Tibial artery (tissue), 4 donors: ENCODE measurements around the gene OR51A2.

Experiments used
- DNase-seq, 2 donors: peaks; one replicate each; pipeline ENCODE4 v3.0.0-alpha.2; 2019
- H3K27ac ChIP-seq, 2 donors: fragments of 200-600 bp; sonication (generic) in 1 of 2; 1 replicate in 1 of 2; 2 replicates in 1 of 2; pipeline ENCODE4 v1.5.1; 2018 to 2019; ENCODE audit warnings: mild to moderate bottlenecking in 1 of 2
- H3K27me3 ChIP-seq, 2 donors: fragments of 200-600 bp; sonication (generic) in 1 of 2; one replicate each; pipeline versions ENCODE4 v1.5.1 to v1.6.0; 2016 to 2019
- H3K36me3 ChIP-seq, 3 donors: fragments of 200-600 bp; sonication (generic) in 2 of 3; one replicate each; pipeline ENCODE4 v1.5.1; 2016 to 2019; ENCODE audit warnings: mild to moderate bottlenecking in 2 of 3
- H3K4me1 ChIP-seq, 4 donors: fragments of 200-600 bp; sonication (generic) in 2 of 4; 1 replicate in 3 of 4; 2 replicates in 1 of 4; pipeline ENCODE4 v1.5.1; 2016 to 2019
- H3K4me3 ChIP-seq, 2 donors: fragments of 200-600 bp; sonication (generic) in 1 of 2; 1 replicate in 1 of 2; 2 replicates in 1 of 2; pipeline ENCODE4 v1.5.1; 2018 to 2019; ENCODE audit warnings: mild to moderate bottlenecking in 2 of 2
- H3K9me3 ChIP-seq, 3 donors: fragments of 200-600 bp; sonication (generic) in 1 of 3; one replicate each; pipeline ENCODE4 v1.5.1; 2016 to 2019
- intact Hi-C: fragments of 100-400 bp; cut with DNase I; formaldehyde crosslinking; loops from one replicate; pipeline ENCODE4 v1.15.0; 2023; ENCODE audit warnings: low total_unique reads
- TF ChIP-seq, protein P1 (sequence below), 2 experiments: fragments of 200-600 bp in 1 of 2; fragments of 450-650 bp in 1 of 2; IDR thresholded peaks; one replicate each; pipeline ENCODE4 v1.5.1; 2017 to 2019; ENCODE audit warnings: antibody characterized with exemption in 2 of 2, mild to moderate bottlenecking in 1 of 2, moderate library complexity in 1 of 2

The OR51A2 gene

DNA sequence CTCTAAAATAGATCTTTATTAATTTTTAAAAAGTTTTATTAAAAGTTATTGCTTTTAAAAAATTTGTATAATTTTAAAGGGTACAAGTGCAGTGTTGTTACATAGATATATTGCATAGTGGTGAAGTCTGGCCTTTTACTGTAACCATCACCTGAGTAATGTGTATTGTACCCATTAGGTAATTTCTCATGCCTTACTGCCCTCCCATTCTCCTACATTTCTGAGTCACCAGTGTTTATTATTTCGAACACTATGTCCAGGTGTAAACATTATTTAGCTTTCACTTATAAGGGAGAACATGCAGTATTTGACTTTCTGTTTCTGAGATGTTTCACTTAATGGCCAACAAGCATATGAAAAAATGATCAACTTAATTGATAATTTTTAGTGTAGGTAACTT lies 33.7 kb downstream of the OR51A2 start:
- DNase-seq = no peak
- Histone ChIP-seq H3K36me3 (no peaks in the 10 kb centered on the region), H3K27me3 (no peaks in the 10 kb centered on the region), H3K27ac (no peak overlapping the region), H3K4me3 (no peak overlapping the region), H3K4me1 (no peaks in the 10 kb centered on the region), H3K9me3 (no peaks in the 10 kb centered on the region)
- TF ChIP-seq, protein P1, sequence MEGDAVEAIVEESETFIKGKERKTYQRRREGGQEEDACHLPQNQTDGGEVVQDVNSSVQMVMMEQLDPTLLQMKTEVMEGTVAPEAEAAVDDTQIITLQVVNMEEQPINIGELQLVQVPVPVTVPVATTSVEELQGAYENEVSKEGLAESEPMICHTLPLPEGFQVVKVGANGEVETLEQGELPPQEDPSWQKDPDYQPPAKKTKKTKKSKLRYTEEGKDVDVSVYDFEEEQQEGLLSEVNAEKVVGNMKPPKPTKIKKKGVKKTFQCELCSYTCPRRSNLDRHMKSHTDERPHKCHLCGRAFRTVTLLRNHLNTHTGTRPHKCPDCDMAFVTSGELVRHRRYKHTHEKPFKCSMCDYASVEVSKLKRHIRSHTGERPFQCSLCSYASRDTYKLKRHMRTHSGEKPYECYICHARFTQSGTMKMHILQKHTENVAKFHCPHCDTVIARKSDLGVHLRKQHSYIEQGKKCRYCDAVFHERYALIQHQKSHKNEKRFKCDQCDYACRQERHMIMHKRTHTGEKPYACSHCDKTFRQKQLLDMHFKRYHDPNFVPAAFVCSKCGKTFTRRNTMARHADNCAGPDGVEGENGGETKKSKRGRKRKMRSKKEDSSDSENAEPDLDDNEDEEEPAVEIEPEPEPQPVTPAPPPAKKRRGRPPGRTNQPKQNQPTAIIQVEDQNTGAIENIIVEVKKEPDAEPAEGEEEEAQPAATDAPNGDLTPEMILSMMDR (IDR thresholded peaks at IDR 0.05) = no peak
- intact Hi-C loops = no loop called here

DNA sequence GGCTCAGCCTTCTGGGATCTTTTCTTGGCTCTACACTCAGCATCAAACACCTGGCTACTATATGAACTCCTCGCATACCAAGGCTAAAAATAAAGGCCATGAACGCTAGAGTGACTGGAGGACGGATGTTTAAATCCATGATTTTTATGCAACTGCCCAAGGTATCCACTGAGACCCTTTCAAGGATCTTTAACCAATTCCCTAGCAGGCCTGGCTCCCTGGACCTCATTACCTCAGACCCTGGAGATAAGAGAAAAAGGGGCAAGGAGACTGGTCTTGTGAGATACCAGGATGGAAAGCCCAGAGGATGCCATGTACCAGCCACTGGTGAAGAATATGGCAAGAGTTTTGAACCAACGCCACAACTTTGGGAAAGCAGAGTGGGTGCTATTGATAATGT lies 36.3 kb downstream of the OR51A2 start, which contains the start of gene OR51G2:
OR51G2 (minus strand) TSS at position 101 of the 400 bp plus-strand sequence. CDS start 3,687 bp downstream, outside the sequence.
- intact Hi-C loops = no loop called here
- Histone ChIP-seq H3K9me3 (no peaks in the 10 kb centered on the region), H3K36me3 (no peaks in the 10 kb centered on the region), H3K27ac (no peak within 1 kb of the TSS), H3K4me3 (no peak within 1 kb of the TSS), H3K27me3 (no peaks in the 10 kb centered on the region), H3K4me1 (no peaks in the 10 kb centered on the region)
- no peak for DNase-seq
- TF ChIP-seq, protein P1 (IDR thresholded peaks at IDR 0.05) = no peak

GRCh38 chr11:4916581-4916980 lies 38.9 kb downstream of the OR51A2 start:
- TF ChIP-seq, protein P1 (IDR thresholded peaks at IDR 0.05) = no peak
- intact Hi-C loops = no loop called here
- no peak for DNase-seq

More at GRCh38 chr11:4916581-4916980, 38.9 kb downstream of the OR51A2 start:
- Histone ChIP-seq H3K27me3 (no peaks in the 10 kb centered on the region), H3K4me3 (no peak overlapping the region), H3K9me3 (no peaks in the 10 kb centered on the region), H3K4me1 (no peaks in the 10 kb centered on the region), H3K36me3 (no peaks in the 10 kb centered on the region), H3K27ac (no peak overlapping the region)
